Activated CD8-positive, alpha-beta memory T cell treated with anti-CD3 and anti-CD28 coated beads for 1 hour (primary cell): ENCODE data around the gene ASXL3.

Experiments used
- DNase-seq, 2 donors: peaks; one replicate each; pipeline ENCODE4 v3.0.0-alpha.2; 2020; ENCODE audit warnings: low read depth in 1 of 2; ENCODE audit errors: extremely low read depth in 1 of 2

ASXL3 gene

GRCh38 chr18:33656889-33657448 lies 79.0 kb downstream of the ASXL3 start:
- DNase-seq: no peak

GRCh38 chr18:33660696-33661310 lies 82.8 kb downstream of the ASXL3 start:
- DNase-seq: no peak

- no peak for DNase-seq
These were observed 86.3 kb downstream of the ASXL3 start for GRCh38 chr18:33664241-33664874.

GRCh38 chr18:33665187-33665586 lies 87.2 kb downstream of the ASXL3 start:
- DNase-seq: no peak

- no peak for DNase-seq
These were observed 87.6 kb downstream of the ASXL3 start for GRCh38 chr18:33665641-33666040.

GRCh38 chr18:33666915-33667314 lies 88.9 kb downstream of the ASXL3 start:
- no peak for DNase-seq

GRCh38 chr18:33669589-33669988 lies 91.6 kb downstream of the ASXL3 start:
- no peak for DNase-seq

GRCh38 chr18:33670029-33670428 lies 92.0 kb downstream of the ASXL3 start:
- DNase-seq: no peak

- no peak for DNase-seq
These were observed 95.7 kb downstream of the ASXL3 start for GRCh38 chr18:33673689-33674088.

- DNase-seq: no peak
These were observed 98.6 kb downstream of the ASXL3 start for GRCh38 chr18:33676593-33676992.

- DNase-seq: no peak
These were observed 99.9 kb downstream of the ASXL3 start for GRCh38 chr18:33677891-33678290.

GRCh38 chr18:33682436-33682835 lies 104.4 kb downstream of the ASXL3 start:
- DNase-seq: no peak

- no peak for DNase-seq
These were observed 116.6 kb downstream of the ASXL3 start for GRCh38 chr18:33694593-33694992.

- DNase-seq: no peak
These were observed 118.5 kb downstream of the ASXL3 start for GRCh38 chr18:33696332-33697162.

- DNase-seq: no peak
These were observed 119.5 kb downstream of the ASXL3 start for GRCh38 chr18:33697498-33697897.

GRCh38 chr18:33699372-33699771 lies 121.4 kb downstream of the ASXL3 start:
- DNase-seq: no peak

- no peak for DNase-seq
These were observed 122.5 kb downstream of the ASXL3 start for GRCh38 chr18:33700513-33700976.

- DNase-seq: no peak
These were observed 124.6 kb downstream of the ASXL3 start for GRCh38 chr18:33702625-33703024.

- DNase-seq: no peak
These were observed 128.4 kb downstream of the ASXL3 start for GRCh38 chr18:33706391-33706790.

GRCh38 chr18:33708876-33709275 lies 130.9 kb downstream of the ASXL3 start:
- DNase-seq: no peak

- DNase-seq: no peak
These were observed 132.2 kb downstream of the ASXL3 start for GRCh38 chr18:33710269-33710668.

GRCh38 chr18:33711514-33711913 lies 133.5 kb downstream of the ASXL3 start:
- no peak for DNase-seq
